Ascending aorta (tissue), 2 donors: Measurements from ENCODE around the gene ADAM15. TPM values are rescaled to one million over a fixed set of nuclear protein-coding genes. Genes with fewer than 3 reads are reported as not detected.

Experiments
- DNase-seq, 2 donors: peaks; one replicate each; pipeline ENCODE4 v3.0.0-alpha.2; 2019; ENCODE audit warnings: low spot score in 2 of 2
- H3K27ac ChIP-seq, 2 donors: fragments of 200-600 bp; sonication (generic); one replicate each; pipeline ENCODE4 v1.5.1; 2016 to 2017; ENCODE audit warnings: mild to moderate bottlenecking in 1 of 2
- H3K27me3 ChIP-seq: fragments of 200-600 bp; sonication (generic); one replicate; pipeline ENCODE4 v1.5.1; 2017
- H3K36me3 ChIP-seq, 2 donors: fragments of 200-600 bp; sonication (generic); one replicate each; pipeline ENCODE4 v1.5.1; 2016
- H3K4me1 ChIP-seq, 2 donors: fragments of 200-600 bp; sonication (generic); one replicate each; pipeline ENCODE4 v1.5.1; 2016 to 2017; ENCODE audit warnings: mild to moderate bottlenecking in 1 of 2
- H3K4me3 ChIP-seq, 2 donors: fragments of 200-600 bp; sonication (generic); one replicate each; pipeline ENCODE4 v1.5.1; 2016 to 2017; ENCODE audit warnings: mild to moderate bottlenecking in 1 of 2
- H3K9me3 ChIP-seq, 2 donors: fragments of 200-600 bp; sonication (generic); one replicate each; pipeline ENCODE4 v1.5.1; 2016
- CTCF ChIP-seq, 3 experiments: fragments of 200-600 bp in 2 of 3; fragments of 450-650 bp in 1 of 3; sonication (generic) in 2 of 3; IDR thresholded peaks; one replicate each; pipeline ENCODE4 v1.5.1; 2016 to 2019; ENCODE audit warnings: antibody characterized with exemption in 3 of 3, mild to moderate bottlenecking in 1 of 3, moderate library complexity in 1 of 3
- intact Hi-C: fragments of 100-400 bp; cut with DNase I; formaldehyde crosslinking; loops from one replicate; pipeline ENCODE4 v1.15.1; 2023
- total RNA-seq: library from RNA; depleted of rRNA; stranded (reverse); fragments of >200 nt; gene quantifications from one replicate; pipeline ENCODE4 v1.1.0, GENCODE V29; 2016

The ADAM15 gene
- total RNA-seq, 1 donor from 2014 or later = 610 TPM

GRCh38 chr1:155064111-155064831 lies 13.2 kb downstream of the ADAM15 start:
- H3K4me3 ChIP-seq = peak overlapping the region; percentile 60 to 93
- no peaks in the 10 kb centered on the region for H3K27me3 ChIP-seq
- intact Hi-C loops = loop anchor here (5.0 kb wide), 1 partner anchor 107 kb away; the partner anchor contains the start of gene PBXIP1
- peak overlapping the region in 1 of 2 donors; percentile 65 for H3K27ac ChIP-seq
- no peak for DNase-seq
- H3K9me3 ChIP-seq = no peaks in the 10 kb centered on the region
- peaks cover 14 to 18% of the 10 kb centered on the region in 2 donors for H3K4me1 ChIP-seq
- H3K36me3 ChIP-seq = peaks cover 2 to 16% of the 10 kb centered on the region in 2 donors
- no peak for TF ChIP-seq CTCF (IDR thresholded peaks at IDR 0.05)

- H3K4me3 ChIP-seq = no peak overlapping the region
- H3K4me1 ChIP-seq = peaks cover 14 to 18% of the 10 kb centered on the region in 2 donors
- H3K36me3 ChIP-seq = peaks cover 2 to 10% of the 10 kb centered on the region in 2 donors
- H3K27ac ChIP-seq = no peak overlapping the region
- no peaks in the 10 kb centered on the region for H3K9me3 ChIP-seq
- no peak for TF ChIP-seq CTCF (IDR thresholded peaks at IDR 0.05)
- DNase-seq = no peak
- no peaks in the 10 kb centered on the region for H3K27me3 ChIP-seq
- intact Hi-C loops = loop anchor here (5.0 kb wide), 1 partner anchor 108 kb away; the partner anchor contains the start of gene PBXIP1
These were observed 13.8 kb downstream of the ADAM15 start for GRCh38 chr1:155064832-155065429.

- TF ChIP-seq CTCF (IDR thresholded peaks at IDR 0.05) = no peak
- no peaks in the 10 kb centered on the region for H3K9me3 ChIP-seq
- no peaks in the 10 kb centered on the region for H3K36me3 ChIP-seq
- DNase-seq = no peak
- H3K27me3 ChIP-seq = no peaks in the 10 kb centered on the region
- H3K27ac ChIP-seq = no peak overlapping the region
- intact Hi-C loops = no loop called here
- no peak overlapping the region for H3K4me3 ChIP-seq
- peaks cover 11 to 29% of the 10 kb centered on the region in 2 donors for H3K4me1 ChIP-seq
These were observed 15.7 kb downstream of the ADAM15 start for GRCh38 chr1:155066777-155067176.

GRCh38 chr1:155068599-155068998 lies 17.5 kb downstream of the ADAM15 start:
- no peaks in the 10 kb centered on the region for H3K36me3 ChIP-seq
- no peaks in the 10 kb centered on the region for H3K9me3 ChIP-seq
- no peak for TF ChIP-seq CTCF (IDR thresholded peaks at IDR 0.05)
- H3K4me3 ChIP-seq = no peak overlapping the region
- H3K27ac ChIP-seq = no peak overlapping the region
- no peaks in the 10 kb centered on the region for H3K27me3 ChIP-seq
- DNase-seq = no peak
- peaks cover 0 to 13% of the 10 kb centered on the region in 2 donors for H3K4me1 ChIP-seq
- intact Hi-C loops = no loop called here

DNA sequence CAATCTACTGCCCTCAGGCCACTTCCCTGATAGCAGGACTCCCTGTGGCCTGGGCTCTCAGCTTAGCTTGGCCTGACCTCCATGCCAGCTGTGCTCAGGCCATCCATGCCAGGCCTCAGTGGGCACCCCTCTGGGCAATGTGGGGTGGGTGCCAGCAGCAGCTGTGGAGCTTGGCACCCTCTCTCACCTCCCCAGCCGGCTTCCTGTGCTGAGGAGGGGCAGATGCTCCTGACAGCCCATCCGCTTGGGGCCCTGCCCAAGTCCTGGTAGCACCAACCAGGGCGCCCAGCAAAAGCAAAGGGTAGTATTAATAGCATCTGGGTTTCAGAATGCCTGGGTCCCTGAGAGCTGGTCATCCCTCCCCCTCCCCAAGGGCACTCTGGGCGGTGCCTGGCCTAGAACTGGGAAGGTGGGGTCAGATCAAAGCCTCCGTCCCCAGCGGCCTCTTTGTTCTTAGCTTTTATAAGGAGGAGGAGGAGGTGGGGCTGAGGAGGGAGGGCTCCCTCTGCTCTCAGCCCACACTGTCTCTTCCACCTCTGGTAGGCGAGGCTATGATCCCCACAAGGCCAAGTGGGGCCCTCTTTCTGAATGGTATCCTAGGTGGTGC lies 18.5 kb downstream of the ADAM15 start:
- Histone ChIP-seq H3K4me1 (peaks cover 0 to 13% of the 10 kb centered on the region in 2 donors), H3K36me3 (no peaks in the 10 kb centered on the region), H3K4me3 (no peak overlapping the region), H3K9me3 (no peaks in the 10 kb centered on the region), H3K27me3 (no peaks in the 10 kb centered on the region), H3K27ac (no peak overlapping the region)
- no peak for TF ChIP-seq CTCF (IDR thresholded peaks at IDR 0.05)
- no peak for DNase-seq
- intact Hi-C loops = no loop called here
